IMR-90 (cell line): ENCODE measurements around the gene POLR2C. TPM values are rescaled to one million over a fixed set of nuclear protein-coding genes. Genes with fewer than 3 reads are reported as not detected.

Source experiments
- ATAC-seq: fragments of 200-7000 bp; cut with Tn5 transposase; 2 replicates; pipeline ENCODE4 v1.9.1; 2020; ENCODE audit warnings: low read depth, mild to moderate bottlenecking, moderate library complexity
- BruUV-seq: library from RNA; stranded (reverse); fragments of 400-500 nt; replicated peaks from 2 replicates; lab custom pipeline; 2021; lab: Mats Ljungman, UMichigan
- CTCF ChIA-PET: fragments of 300-600 bp; formaldehyde crosslinking; extraction: SDS; loops from one replicate; lab custom pipeline; 2021; ENCODE audit warnings: antibody characterized with exemption; lab: Yijun Ruan, JAX
- POLR2A ChIA-PET: fragments of 300-600 bp; sonication (Branson Sonifier 250); formaldehyde crosslinking; loops from one replicate; lab custom pipeline; 2022; ENCODE audit warnings: antibody characterized with exemption; ENCODE audit not compliant: unreplicated experiment; lab: Charles Lee
- DNase-seq: peaks from one replicate; pipeline ENCODE4 v3.0.0; 2013
- H2AFZ ChIP-seq: replicated peaks from 2 replicates; pipeline ENCODE3; 2013; ENCODE audit warnings: low read length, mild to moderate bottlenecking; ENCODE audit not compliant: poor library complexity
- H2AK5ac ChIP-seq: 2 replicates; pipeline ENCODE4 v1.6.1; 2013; ENCODE audit warnings: low read depth, low read length, inconsistent platforms
- H2AK9ac ChIP-seq: replicated peaks from 2 replicates; pipeline ENCODE3; 2013; ENCODE audit warnings: mild to moderate bottlenecking, low read depth, low read length, moderate library complexity; ENCODE audit not compliant: poor library complexity
- H2BK120ac ChIP-seq: 2 replicates; pipeline ENCODE4 v1.6.1; 2013; ENCODE audit warnings: low read depth, low read length, inconsistent platforms
- H2BK15ac ChIP-seq: 3 replicates; pipeline ENCODE4 v1.6.1; 2013; ENCODE audit warnings: low read depth, low read length, inconsistent platforms
- H2BK20ac ChIP-seq: 2 replicates; pipeline ENCODE4 v1.6.1; 2013; ENCODE audit warnings: low read depth, mild to moderate bottlenecking, inconsistent platforms, low read length, moderate library complexity
- H2BK5ac ChIP-seq: 2 replicates; pipeline ENCODE4 v1.6.1; 2013; ENCODE audit warnings: mild to moderate bottlenecking, low read depth, low read length, inconsistent platforms; ENCODE audit not compliant: poor library complexity, severe bottlenecking
- H3K14ac ChIP-seq: replicated peaks from 2 replicates; pipeline ENCODE4 v1.6.1; 2013; ENCODE audit warnings: low read depth, low read length, inconsistent platforms
- H3K18ac ChIP-seq: 2 replicates; pipeline ENCODE4 v1.6.1; 2013; ENCODE audit warnings: low read depth, low read length, control low read depth
- H3K23ac ChIP-seq: 2 replicates; pipeline ENCODE4 v1.6.1; 2013; ENCODE audit warnings: low read depth, low read length, inconsistent platforms
- H3K27ac ChIP-seq: 2 replicates; pipeline ENCODE4 v1.5.1; 2013; ENCODE audit warnings: mild to moderate bottlenecking, control low read depth, low read length; ENCODE audit not compliant: insufficient read depth
- H3K27me3 ChIP-seq: 2 replicates; pipeline ENCODE4 v1.6.1; 2013; ENCODE audit warnings: low read length; ENCODE audit not compliant: control insufficient read depth, insufficient read depth
- H3K36me3 ChIP-seq: 2 replicates; pipeline ENCODE4 v1.6.1; 2013; ENCODE audit warnings: low read length, mixed read lengths; ENCODE audit not compliant: control insufficient read depth, insufficient read depth
- H3K4ac ChIP-seq: 2 replicates; pipeline ENCODE4 v1.6.1; 2013; ENCODE audit warnings: low read depth, low read length, inconsistent platforms
- H3K4me1 ChIP-seq: 2 replicates; pipeline ENCODE4 v1.6.1; 2013; ENCODE audit warnings: low read length, mixed read lengths; ENCODE audit not compliant: control insufficient read depth, insufficient read depth
- H3K4me2 ChIP-seq: 2 replicates; pipeline ENCODE4 v1.6.1; 2013; ENCODE audit warnings: low read depth, mild to moderate bottlenecking, control low read depth, low read length, moderate library complexity
- H3K4me3 ChIP-seq: 2 replicates; pipeline ENCODE4 v1.5.1; 2013; ENCODE audit warnings: low read depth, mild to moderate bottlenecking, control low read depth, low read length, moderate library complexity; ENCODE audit not compliant: insufficient read depth
- H3K56ac ChIP-seq: 2 replicates; pipeline ENCODE4 v1.6.1; 2013; ENCODE audit warnings: low read length, inconsistent platforms; ENCODE audit not compliant: insufficient read depth; ENCODE audit errors: extremely low read depth
- H3K79me1 ChIP-seq, 2 experiments: 2 replicates each; pipeline ENCODE4 v1.6.1; 2013; ENCODE audit warnings: low read length in 2 of 2, inconsistent platforms in 1 of 2, low read depth in 1 of 2
- H3K9ac ChIP-seq: 2 replicates; pipeline ENCODE4 v1.6.1; 2013; ENCODE audit warnings: low read depth, low read length, control low read depth
- H3K9me1 ChIP-seq: 2 replicates; pipeline ENCODE4 v1.6.1; 2013; ENCODE audit warnings: low read length, inconsistent platforms; ENCODE audit not compliant: insufficient read depth
- H3K9me3 ChIP-seq: 2 replicates; pipeline ENCODE4 v1.6.1; 2013; ENCODE audit warnings: low read length; ENCODE audit not compliant: control insufficient read depth, insufficient read depth
- H4K20me1 ChIP-seq: 2 replicates; pipeline ENCODE4 v1.6.1; 2013; ENCODE audit warnings: low read length, inconsistent platforms; ENCODE audit not compliant: insufficient read depth
- H4K5ac ChIP-seq: 2 replicates; pipeline ENCODE4 v1.6.1; 2013; ENCODE audit warnings: mild to moderate bottlenecking, low read depth, low read length, control low read depth
- H4K8ac ChIP-seq, 2 experiments: 2 replicates each; pipeline ENCODE4 v1.6.1; 2013; ENCODE audit warnings: low read depth in 2 of 2, low read length in 2 of 2, control low read depth in 1 of 2, inconsistent platforms in 1 of 2
- H4K91ac ChIP-seq: 2 replicates; pipeline ENCODE4 v1.6.1; 2013; ENCODE audit warnings: low read depth, low read length, inconsistent platforms; ENCODE audit not compliant: insufficient read depth
- BHLHE40 ChIP-seq: fragments of 150-350 bp; IDR thresholded peaks from 2 replicates; pipeline ENCODE4 v1.6.1; 2016; ENCODE audit warnings: mild to moderate bottlenecking, low read depth, low read length
- CEBPB ChIP-seq: IDR thresholded peaks from 2 replicates; pipeline ENCODE4 v1.6.1; 2012; ENCODE audit warnings: low read depth, low read length, improper control_type of control experiment
- CHD1 ChIP-seq: IDR thresholded peaks from 2 replicates; pipeline ENCODE4 v1.6.1; 2012; ENCODE audit warnings: low read depth, low read length, improper control_type of control experiment
- CTCF ChIP-seq: conservative IDR thresholded peaks from 2 replicates; pipeline ENCODE4 v1.5.1; 2012; ENCODE audit warnings: mild to moderate bottlenecking, low read depth, low read length, improper control_type of control experiment
- ELK1 ChIP-seq: fragments of 150-350 bp; IDR thresholded peaks from 2 replicates; pipeline ENCODE4 v1.6.1; 2016; ENCODE audit warnings: low read depth, mild to moderate bottlenecking, low read length, moderate library complexity, borderline replicate concordance
- FOS ChIP-seq: fragments of 150-350 bp; IDR thresholded peaks from 2 replicates; pipeline ENCODE4 v1.6.1; 2016; ENCODE audit warnings: low read depth, low read length
- MAZ ChIP-seq: IDR thresholded peaks from 2 replicates; pipeline ENCODE4 v1.6.1; 2012; ENCODE audit warnings: low read depth, mild to moderate bottlenecking, low read length, improper control_type of control experiment, moderate library complexity, borderline replicate concordance
- MXI1 ChIP-seq: IDR thresholded peaks from 2 replicates; pipeline ENCODE4 v1.6.1; 2012; ENCODE audit warnings: low read depth, mild to moderate bottlenecking, low read length, moderate library complexity, borderline replicate concordance
- NFE2L2 ChIP-seq: fragments of 150-350 bp; IDR thresholded peaks from 2 replicates; pipeline ENCODE4 v1.6.1; 2016; ENCODE audit warnings: low read depth, mild to moderate bottlenecking, low read length
- POLR2A ChIP-seq: IDR thresholded peaks from 2 replicates; pipeline ENCODE4 v1.6.1; 2012; ENCODE audit warnings: mild to moderate bottlenecking, low read depth, low read length
- RAD21 ChIP-seq: IDR thresholded peaks from 2 replicates; pipeline ENCODE4 v1.6.1; 2012; ENCODE audit warnings: low read length, improper control_type of control experiment
- RCOR1 ChIP-seq: IDR thresholded peaks from 2 replicates; pipeline ENCODE4 v1.6.1; 2012; ENCODE audit warnings: mild to moderate bottlenecking, low read length, improper control_type of control experiment; ENCODE audit not compliant: insufficient replicate concordance
- RFX5 ChIP-seq: IDR thresholded peaks from 2 replicates; pipeline ENCODE4 v1.8.0; 2012; ENCODE audit warnings: low read depth, mild to moderate bottlenecking, low read length, moderate library complexity
- SMC3 ChIP-seq: fragments of 150-350 bp; IDR thresholded peaks from 2 replicates; pipeline ENCODE4 v1.6.1; 2016; ENCODE audit warnings: low read depth, mild to moderate bottlenecking, antibody characterized with exemption, low read length, moderate library complexity
- USF2 ChIP-seq: fragments of 150-350 bp; IDR thresholded peaks from 2 replicates; pipeline ENCODE4 v1.6.1; 2017; ENCODE audit warnings: mild to moderate bottlenecking, antibody characterized with exemption, low read length, low read depth
- WGBS, 2 experiments: methylation state at CpG; one replicate each; pipeline versions ENCODE4 v1.1.5 to v1.1.7; 2013; ENCODE audit warnings: missing lambda C conversion rate in 2 of 2; ENCODE audit not compliant: insufficient read length in 1 of 2; ENCODE audit errors: extremely low coverage in 2 of 2; 5-methylcytosine and 5-hydroxymethylcytosine counted together
- dilution Hi-C: fragments of 300-500 bp; cut with HindIII; formaldehyde crosslinking; loops from one replicate; pipeline ENCODE4 v1.14.3; 2018; ENCODE audit warnings: low sequenced_read_pairs; ENCODE audit not compliant: unreplicated experiment
- in situ Hi-C: fragments of 300-500 bp; cut with MboI; formaldehyde crosslinking; loops from 3 replicates; pipeline ENCODE4 v1.14.3; 2019; ENCODE audit warnings: low sequenced_read_pairs, inconsistent platforms, mixed read lengths
- intact Hi-C: fragments of 100-400 bp; cut with micrococcal nuclease; formaldehyde crosslinking; loops from 2 replicates; pipeline ENCODE4 v1.10.0; 2022
- polyA plus RNA-seq, 3 experiments: library from polyadenylated mRNA; depleted of rRNA; stranded (reverse); fragments of >200 nt; gene quantifications; 2 replicates each; pipeline ENCODE4 v1.2.3, GENCODE V29; 2012; ENCODE audit warnings: low replicate concordance in 1 of 3
- total RNA-seq: library from RNA; depleted of rRNA; stranded (reverse); fragments of >200 nt; gene quantifications from 2 replicates; pipeline ENCODE4 v1.2.3, GENCODE V29; 2012

POLR2C gene
- total and polyA plus RNA-seq, 2 of the 4 experiments (the other 2 are of a cell fraction): 137 to 340 TPM

GRCh38 chr16:57471852-57472664 is 9.6 kb downstream of the POLR2C start:
- intact Hi-C loops (no loop called here), dilution Hi-C loops (no loop called here), in situ Hi-C loops (no loop called here)
- no peaks in the 10 kb centered on the region for H3K9me1 ChIP-seq
- no peak overlapping the region for H3K4me2 ChIP-seq
- H2BK5ac ChIP-seq: no peak overlapping the region
- no peak overlapping the region for H3K4me3 ChIP-seq
- no peak overlapping the region for H2BK15ac ChIP-seq
- DNase-seq (no peak), ATAC-seq (no peak)
- H3K27me3 ChIP-seq: no peaks in the 10 kb centered on the region
- no peak overlapping the region for H3K56ac ChIP-seq
- H3K18ac ChIP-seq: no peak overlapping the region
- peaks cover 52% of the 10 kb centered on the region for H3K36me3 ChIP-seq
- no peaks in the 10 kb centered on the region for H3K9me3 ChIP-seq
- H4K8ac ChIP-seq: no peak overlapping the region
- no peak overlapping the region for H3K14ac ChIP-seq
- peaks cover 10 to 14% of the 10 kb centered on the region in 2 experiments for H3K79me1 ChIP-seq
- no peak overlapping the region for H4K5ac ChIP-seq
- no peak overlapping the region for H2AK9ac ChIP-seq
- H2AFZ ChIP-seq: no peak overlapping the region
- no peak overlapping the region for H4K91ac ChIP-seq
- H3K4ac ChIP-seq: no peak overlapping the region
- no peak overlapping the region for H2AK5ac ChIP-seq
- BruUV-seq: no TSS peak
- H3K27ac ChIP-seq: no peak overlapping the region
- POLR2A ChIA-PET: no interaction called here
- no peak overlapping the region for H2BK20ac ChIP-seq
- no peaks in the 10 kb centered on the region for H3K4me1 ChIP-seq
- WGBS, 2 experiments: no CpG with 5 or more reads among the region's 10 CpGs
- H2BK120ac ChIP-seq: no peak overlapping the region
- H3K9ac ChIP-seq: no peak overlapping the region
- no peak overlapping the region for H3K23ac ChIP-seq
- CTCF ChIA-PET: interaction anchor here (1.4 kb wide), 1 partner anchor 9 kb away, joined by 3 read pairs; no protein-coding TSS in a partner anchor
- 0 out of 2 replicates have a peak, but pooled peaks cover 8% of the 10 kb centered on the region for H4K20me1 ChIP-seq
- TF ChIP-seq MXI1 (no peak), POLR2A (no peak), NFE2L2 (no peak), CTCF (no peak), CHD1 (no peak), BHLHE40 (no peak), SMC3 (no peak), MAZ (no peak), CEBPB (no peak), ELK1 (no peak), FOS (no peak), RFX5 (no peak), RCOR1 (no peak), RAD21 (no peak), USF2 (no peak)
